Spleen (tissue), 7 donors: ENCODE results near the gene MLST8.

Source experiments
- CTCF ChIP-seq, 11 experiments: fragments of 200-600 bp in 7 of 11; fragments of 450-650 bp in 4 of 11; sonication (generic) in 4 of 11; IDR thresholded peaks in 8 of 11; conservative IDR thresholded peaks in 3 of 11; 1 replicate in 7 of 11; 2 replicates in 4 of 11; pipeline versions ENCODE4 v1.4.0 to v1.8.0; 2016 to 2021; ENCODE audit warnings: antibody characterized with exemption in 11 of 11, inconsistent platforms in 4 of 11, mild to moderate bottlenecking in 1 of 11
- POLR2A ChIP-seq, 3 donors: fragments of 450-650 bp; IDR thresholded peaks; one replicate each; pipeline ENCODE4 v1.5.1; 2017; ENCODE audit warnings: antibody characterized with exemption in 3 of 3, mild to moderate bottlenecking in 1 of 3
- donor health status: DM: no; HTN: no; CAD: no; lungs with moderate emphysema.
- donor health status: DM: no; HTN: no; CAD: no.
- donor health status: DM: no; HTN: no; CAD: no.

- no peak for TF ChIP-seq CTCF (IDR thresholded peaks at IDR 0.05 in 8 of 11, conservative IDR thresholded peaks at IDR 0.05 in 3 of 11)
- no peak for TF ChIP-seq POLR2A (IDR thresholded peaks at IDR 0.05)
Measured at GRCh38 chr16:2234813-2235170, 29.5 kb downstream of the MLST8 start.
